ENCODE results near the gene PLIN4. TPM values are rescaled to one million over a fixed set of nuclear protein-coding genes. Genes with fewer than 3 reads are reported as not detected.

The PLIN4 gene
- total and polyA plus RNA-seq, 4 donors = 0.30 to 3.2 (median 1.4) TPM

GRCh38 chr19:4517451-4518057 lies 732 bp downstream of the PLIN4 start:
- no peak for DNase-seq (ENCODE audit: low read depth in 4 of 6, low spot score in 6 of 6)
- WGBS (ENCODE audit: insufficient coverage) = 85% methylated on average over 21 of the region's 24 CpGs

GRCh38 chr19:4516939-4517300 lies 1.4 kb downstream of the PLIN4 start:
- Histone ChIP-seq H3K4me1 (ENCODE audit: control insufficient read depth, insufficient read depth, low read length) (peaks cover 17% of the 10 kb centered on the region), H3K27ac (ENCODE audit: low read depth, low read length) (no peak overlapping the region), H3K36me3 (ENCODE audit: control insufficient read depth, insufficient read depth, low read length) (peaks cover 25% of the 10 kb centered on the region), H3K27me3 (ENCODE audit: control insufficient read depth, insufficient read depth, low read length) (no peaks in the 10 kb centered on the region), H3K9me3 (ENCODE audit: control insufficient read depth, insufficient read depth, low read length) (no peaks in the 10 kb centered on the region), H3K4me3 (ENCODE audit: low read depth, low read length) (no peak overlapping the region)
- 68% methylated on average over 7 of the region's 8 CpGs for WGBS (ENCODE audit: insufficient coverage)
- no peak for DNase-seq (ENCODE audit: low read depth in 4 of 6, low spot score in 6 of 6)

More at GRCh38 chr19:4517451-4518057, 732 bp downstream of the PLIN4 start:
- no peak overlapping the region for H3K4me3 ChIP-seq (ENCODE audit: low read depth, low read length)
- H3K27me3 ChIP-seq (ENCODE audit: control insufficient read depth, insufficient read depth, low read length) = no peaks in the 10 kb centered on the region
- peaks cover 17% of the 10 kb centered on the region for H3K4me1 ChIP-seq (ENCODE audit: control insufficient read depth, insufficient read depth, low read length)
- H3K27ac ChIP-seq (ENCODE audit: low read depth, low read length) = no peak overlapping the region
- H3K36me3 ChIP-seq (ENCODE audit: control insufficient read depth, insufficient read depth, low read length) = peaks cover 22% of the 10 kb centered on the region
- no peaks in the 10 kb centered on the region for H3K9me3 ChIP-seq (ENCODE audit: control insufficient read depth, insufficient read depth, low read length)

- no peak overlapping the region for H3K4me3 ChIP-seq (ENCODE audit: low read depth, low read length)
- no peaks in the 10 kb centered on the region for H3K27me3 ChIP-seq (ENCODE audit: control insufficient read depth, insufficient read depth, low read length)
- H3K4me1 ChIP-seq (ENCODE audit: control insufficient read depth, insufficient read depth, low read length) = peaks cover 17% of the 10 kb centered on the region
- peaks cover 25% of the 10 kb centered on the region for H3K36me3 ChIP-seq (ENCODE audit: control insufficient read depth, insufficient read depth, low read length)
- 68% methylated on average over 10 of the region's 14 CpGs for WGBS (ENCODE audit: insufficient coverage)
- no peak overlapping the region for H3K27ac ChIP-seq (ENCODE audit: low read depth, low read length)
- no peaks in the 10 kb centered on the region for H3K9me3 ChIP-seq (ENCODE audit: control insufficient read depth, insufficient read depth, low read length)
- no peak for DNase-seq (ENCODE audit: low read depth in 4 of 6, low spot score in 6 of 6)
These were observed 1.9 kb downstream of the PLIN4 start for GRCh38 chr19:4516199-4516938.

GRCh38 chr19:4515732-4516131 lies 2.6 kb downstream of the PLIN4 start:
- Histone ChIP-seq H3K9me3 (ENCODE audit: control insufficient read depth, insufficient read depth, low read length) (no peaks in the 10 kb centered on the region), H3K27ac (ENCODE audit: low read depth, low read length) (no peak overlapping the region), H3K27me3 (ENCODE audit: control insufficient read depth, insufficient read depth, low read length) (no peaks in the 10 kb centered on the region), H3K4me1 (ENCODE audit: control insufficient read depth, insufficient read depth, low read length) (peaks cover 17% of the 10 kb centered on the region), H3K36me3 (ENCODE audit: control insufficient read depth, insufficient read depth, low read length) (peaks cover 29% of the 10 kb centered on the region), H3K4me3 (ENCODE audit: low read depth, low read length) (no peak overlapping the region)
- DNase-seq (ENCODE audit: low read depth in 4 of 6, low spot score in 6 of 6) = no peak
- 89% methylated on average over 3 of the region's 5 CpGs for WGBS (ENCODE audit: insufficient coverage)

- DNase-seq (ENCODE audit: low read depth in 4 of 6, low spot score in 6 of 6) = no peak
- H3K9me3 ChIP-seq (ENCODE audit: control insufficient read depth, insufficient read depth, low read length) = no peaks in the 10 kb centered on the region
- H3K27ac ChIP-seq (ENCODE audit: low read depth, low read length) = no peak overlapping the region
- WGBS (ENCODE audit: insufficient coverage) = 90% methylated on average over 17 of the region's 17 CpGs
- H3K27me3 ChIP-seq (ENCODE audit: control insufficient read depth, insufficient read depth, low read length) = no peaks in the 10 kb centered on the region
- H3K4me3 ChIP-seq (ENCODE audit: low read depth, low read length) = no peak overlapping the region
- peaks cover 1% of the 10 kb centered on the region for H3K4me1 ChIP-seq (ENCODE audit: control insufficient read depth, insufficient read depth, low read length)
- H3K36me3 ChIP-seq (ENCODE audit: control insufficient read depth, insufficient read depth, low read length) = peaks cover 37% of the 10 kb centered on the region
These were observed 5.0 kb downstream of the PLIN4 start for GRCh38 chr19:4513248-4513647.

- H3K9me3 ChIP-seq (ENCODE audit: control insufficient read depth, insufficient read depth, low read length) = no peaks in the 10 kb centered on the region
- DNase-seq (ENCODE audit: low read depth in 4 of 6, low spot score in 6 of 6) = no peak
- H3K27ac ChIP-seq (ENCODE audit: low read depth, low read length) = no peak overlapping the region
- H3K4me3 ChIP-seq (ENCODE audit: low read depth, low read length) = no peak overlapping the region
- H3K36me3 ChIP-seq (ENCODE audit: control insufficient read depth, insufficient read depth, low read length) = peaks cover 43% of the 10 kb centered on the region
- H3K27me3 ChIP-seq (ENCODE audit: control insufficient read depth, insufficient read depth, low read length) = no peaks in the 10 kb centered on the region
- WGBS (ENCODE audit: insufficient coverage) = 91% methylated on average over 17 of the region's 17 CpGs
- H3K4me1 ChIP-seq (ENCODE audit: control insufficient read depth, insufficient read depth, low read length) = no peaks in the 10 kb centered on the region
These were observed 6.2 kb downstream of the PLIN4 start for GRCh38 chr19:4512070-4512469.

- Histone ChIP-seq H3K9me3 (ENCODE audit: control insufficient read depth, insufficient read depth, low read length) (no peaks in the 10 kb centered on the region), H3K4me3 (ENCODE audit: low read depth, low read length) (no peak overlapping the region), H3K4me1 (ENCODE audit: control insufficient read depth, insufficient read depth, low read length) (no peaks in the 10 kb centered on the region), H3K27me3 (ENCODE audit: control insufficient read depth, insufficient read depth, low read length) (no peaks in the 10 kb centered on the region), H3K27ac (ENCODE audit: low read depth, low read length) (no peak overlapping the region), H3K36me3 (ENCODE audit: control insufficient read depth, insufficient read depth, low read length) (peaks cover 44% of the 10 kb centered on the region)
- WGBS (ENCODE audit: insufficient coverage) = 90% methylated on average over 27 of the region's 27 CpGs
- no peak for DNase-seq (ENCODE audit: low read depth in 4 of 6, low spot score in 6 of 6)
These were observed 6.8 kb downstream of the PLIN4 start for GRCh38 chr19:4511300-4512054.

- no peaks in the 10 kb centered on the region for H3K27me3 ChIP-seq (ENCODE audit: control insufficient read depth, insufficient read depth, low read length)
- H3K27ac ChIP-seq (ENCODE audit: low read depth, low read length) = no peak overlapping the region
- no peaks in the 10 kb centered on the region for H3K9me3 ChIP-seq (ENCODE audit: control insufficient read depth, insufficient read depth, low read length)
- DNase-seq (ENCODE audit: low read depth in 4 of 6, low spot score in 6 of 6) = no peak
- no peak overlapping the region for H3K4me3 ChIP-seq (ENCODE audit: low read depth, low read length)
- no peaks in the 10 kb centered on the region for H3K4me1 ChIP-seq (ENCODE audit: control insufficient read depth, insufficient read depth, low read length)
- 86% methylated on average over 33 of the region's 37 CpGs for WGBS (ENCODE audit: insufficient coverage)
- peaks cover 50% of the 10 kb centered on the region for H3K36me3 ChIP-seq (ENCODE audit: control insufficient read depth, insufficient read depth, low read length)
These were observed 7.6 kb downstream of the PLIN4 start for GRCh38 chr19:4510435-4511255.

- H3K36me3 ChIP-seq (ENCODE audit: control insufficient read depth, insufficient read depth, low read length) = peaks cover 70% of the 10 kb centered on the region
- WGBS (ENCODE audit: insufficient coverage) = 87% methylated on average over 13 of the region's 21 CpGs
- no peaks in the 10 kb centered on the region for H3K9me3 ChIP-seq (ENCODE audit: control insufficient read depth, insufficient read depth, low read length)
- H3K4me3 ChIP-seq (ENCODE audit: low read depth, low read length) = no peak overlapping the region
- H3K4me1 ChIP-seq (ENCODE audit: control insufficient read depth, insufficient read depth, low read length) = no peaks in the 10 kb centered on the region
- H3K27ac ChIP-seq (ENCODE audit: low read depth, low read length) = no peak overlapping the region
- H3K27me3 ChIP-seq (ENCODE audit: control insufficient read depth, insufficient read depth, low read length) = no peaks in the 10 kb centered on the region
- no peak for DNase-seq (ENCODE audit: low read depth in 4 of 6, low spot score in 6 of 6)
These were observed 9.6 kb downstream of the PLIN4 start for GRCh38 chr19:4508698-4509097.
